HepG2 (cell line): ENCODE results near the gene BPIFB6. TPM values are rescaled to one million over a fixed set of nuclear protein-coding genes. Genes with fewer than 3 reads are reported as not detected.

Experiments
- ARNT2 ChIP-seq: sonication (generic); formaldehyde crosslinking; IDR thresholded peaks from 2 replicates; pipeline ENCODE4 v1.8.0; 2022; ENCODE audit warnings: mild to moderate bottlenecking, low read depth, missing genetic modification reagents, moderate library complexity
- CBX5 ChIP-seq: sonication (generic); formaldehyde crosslinking; IDR thresholded peaks from 2 replicates; pipeline ENCODE4 v1.4.0; 2020; ENCODE audit warnings: missing genetic modification reagents, borderline replicate concordance
- DR1 ChIP-seq: sonication (generic); formaldehyde crosslinking; IDR thresholded peaks from 2 replicates; pipeline ENCODE4 v1.8.0; 2021; ENCODE audit warnings: mild to moderate bottlenecking, missing genetic modification reagents, inconsistent platforms
- FLYWCH1 ChIP-seq: sonication (generic); formaldehyde crosslinking; IDR thresholded peaks from 2 replicates; pipeline ENCODE4 v1.8.1; 2023; ENCODE audit warnings: mild to moderate bottlenecking, missing genetic modification reagents
- FOXJ3 ChIP-seq: sonication (generic); formaldehyde crosslinking; IDR thresholded peaks from 2 replicates; pipeline ENCODE4 v1.4.0; 2020; ENCODE audit warnings: missing genetic modification reagents, mild to moderate bottlenecking, borderline replicate concordance
- HIVEP1 ChIP-seq: sonication (generic); formaldehyde crosslinking; IDR thresholded peaks from 2 replicates; pipeline ENCODE4 v1.4.0; 2020; ENCODE audit warnings: mild to moderate bottlenecking, missing genetic modification reagents
- MLLT10 ChIP-seq: sonication (generic); formaldehyde crosslinking; IDR thresholded peaks from 2 replicates; pipeline ENCODE4 v1.4.0; 2020; ENCODE audit warnings: missing genetic modification reagents
- NCOA5 ChIP-seq: sonication (generic); formaldehyde crosslinking; IDR thresholded peaks from 2 replicates; pipeline ENCODE4 v1.4.0; 2020; ENCODE audit warnings: missing genetic modification reagents
- NCOR1 ChIP-seq: fragments of 200-600 bp; sonication (generic); IDR thresholded peaks from 2 replicates; pipeline ENCODE4 v1.7.0; 2017; ENCODE audit warnings: antibody characterized with exemption, low read length, borderline replicate concordance
- NFYB ChIP-seq: sonication (generic); formaldehyde crosslinking; IDR thresholded peaks from 2 replicates; pipeline ENCODE4 v1.4.0; 2020; ENCODE audit warnings: missing genetic modification reagents
- POLR2G ChIP-seq: fragments of 200-400 bp; formaldehyde crosslinking; IDR thresholded peaks from 2 replicates; pipeline ENCODE4 v1.6.1; 2018; ENCODE audit warnings: mild to moderate bottlenecking, low read depth, low read length, moderate library complexity
- SOX6 ChIP-seq, 2 experiments: fragments of 450-650 bp in 1 of 2; sonication (generic) in 1 of 2; formaldehyde crosslinking in 1 of 2; IDR thresholded peaks; 2 replicates each; pipeline versions ENCODE4 v1.4.0 to v1.6.1; 2017 to 2020; ENCODE audit warnings: antibody characterized with exemption in 1 of 2, mild to moderate bottlenecking in 1 of 2, missing genetic modification reagents in 1 of 2
- SP2 ChIP-seq: sonication (generic); formaldehyde crosslinking; IDR thresholded peaks from 2 replicates; pipeline ENCODE4 v1.5.1; 2020; ENCODE audit warnings: mild to moderate bottlenecking, missing genetic modification reagents
- SRSF1 ChIP-seq: fragments of 200-400 bp; formaldehyde crosslinking; optimal IDR thresholded peaks from 2 replicates; pipeline ENCODE3; 2017; ENCODE audit warnings: mild to moderate bottlenecking, low read depth, low read length, moderate library complexity
- ZC3H4 ChIP-seq: sonication (generic); formaldehyde crosslinking; IDR thresholded peaks from 2 replicates; pipeline ENCODE4 v1.4.0; 2020; ENCODE audit warnings: missing genetic modification reagents, borderline replicate concordance
- ZKSCAN8 ChIP-seq: IDR thresholded peaks from 2 replicates; pipeline ENCODE4 v1.6.1; 2016; ENCODE audit warnings: borderline replicate concordance, missing genetic modification reagents, missing compliant biosample characterization
- ZNF10 ChIP-seq: sonication (generic); formaldehyde crosslinking; IDR thresholded peaks from 2 replicates; pipeline ENCODE4 v1.4.0; 2020; ENCODE audit warnings: mild to moderate bottlenecking, low read depth, missing genetic modification reagents, borderline replicate concordance
- ZNF260 ChIP-seq: sonication (generic); formaldehyde crosslinking; IDR thresholded peaks from 2 replicates; pipeline ENCODE4 v1.4.0; 2020; ENCODE audit warnings: missing genetic modification reagents, low read depth, mild to moderate bottlenecking, borderline replicate concordance
- ZNF33A ChIP-seq: sonication (generic); formaldehyde crosslinking; IDR thresholded peaks from 2 replicates; pipeline ENCODE4 v1.5.1; 2020; ENCODE audit warnings: missing genetic modification reagents, mild to moderate bottlenecking, moderate library complexity, borderline replicate concordance
- ZNF556 ChIP-seq: sonication (generic); formaldehyde crosslinking; IDR thresholded peaks from 2 replicates; pipeline ENCODE4 v1.4.0; 2020; ENCODE audit warnings: mild to moderate bottlenecking, missing genetic modification reagents, borderline replicate concordance
- ZNF672 ChIP-seq: sonication (generic); formaldehyde crosslinking; IDR thresholded peaks from 2 replicates; pipeline ENCODE4 v1.8.1; 2022; ENCODE audit warnings: missing genetic modification reagents
- ZNF790 ChIP-seq: sonication (generic); formaldehyde crosslinking; IDR thresholded peaks from 2 replicates; pipeline ENCODE4 v1.8.0; 2022; ENCODE audit warnings: missing genetic modification reagents, mild to moderate bottlenecking, borderline replicate concordance
- ZZZ3 ChIP-seq: sonication (generic); formaldehyde crosslinking; IDR thresholded peaks from 2 replicates; pipeline ENCODE4 v1.4.0; 2020; ENCODE audit warnings: missing genetic modification reagents, mild to moderate bottlenecking, borderline replicate concordance
- polyA plus RNA-seq, 8 experiments: library from polyadenylated mRNA; depleted of rRNA in 3 of 8; stranded (reverse) in 7 of 8; unstranded in 1 of 8; fragments of >200 nt; fragmentation: Illumina TruSeq in 4 of 8; extraction: Trizol in 4 of 8; gene quantifications; 2 replicates each; pipeline versions ENCODE4 v1.2.1 to v1.2.3, GENCODE V29; 2011 to 2016; ENCODE audit warnings: low read depth in 4 of 8, missing spikeins in 1 of 8, mixed read lengths in 1 of 8; ENCODE audit not compliant: insufficient read depth in 1 of 8
- total RNA-seq, 5 experiments: library from RNA; depleted of rRNA; stranded (reverse); fragments of >200 nt; fragmentation: Illumina TruSeq; extraction: Trizol; gene quantifications; 2 replicates each; pipeline ENCODE4 v1.2.3, GENCODE V29; 2016; ENCODE audit warnings: low read depth in 1 of 5
- TF ChIP-seq, protein P1 (sequence below): sonication (generic); formaldehyde crosslinking; IDR thresholded peaks from 2 replicates; pipeline ENCODE4 v1.8.0; 2022; ENCODE audit warnings: mild to moderate bottlenecking, missing genetic modification reagents
- TF ChIP-seq, protein P2 (sequence below): IDR thresholded peaks from 2 replicates; pipeline ENCODE4 v1.4.0; 2020; ENCODE audit warnings: mild to moderate bottlenecking, missing genetic modification reagents

BPIFB6 gene
- total and polyA plus RNA-seq, 2 of the 13 experiments (the other 11 are each of a cell fraction or from before 2014, with no cell fraction given): 0.13 to 1.7 TPM

DNA sequence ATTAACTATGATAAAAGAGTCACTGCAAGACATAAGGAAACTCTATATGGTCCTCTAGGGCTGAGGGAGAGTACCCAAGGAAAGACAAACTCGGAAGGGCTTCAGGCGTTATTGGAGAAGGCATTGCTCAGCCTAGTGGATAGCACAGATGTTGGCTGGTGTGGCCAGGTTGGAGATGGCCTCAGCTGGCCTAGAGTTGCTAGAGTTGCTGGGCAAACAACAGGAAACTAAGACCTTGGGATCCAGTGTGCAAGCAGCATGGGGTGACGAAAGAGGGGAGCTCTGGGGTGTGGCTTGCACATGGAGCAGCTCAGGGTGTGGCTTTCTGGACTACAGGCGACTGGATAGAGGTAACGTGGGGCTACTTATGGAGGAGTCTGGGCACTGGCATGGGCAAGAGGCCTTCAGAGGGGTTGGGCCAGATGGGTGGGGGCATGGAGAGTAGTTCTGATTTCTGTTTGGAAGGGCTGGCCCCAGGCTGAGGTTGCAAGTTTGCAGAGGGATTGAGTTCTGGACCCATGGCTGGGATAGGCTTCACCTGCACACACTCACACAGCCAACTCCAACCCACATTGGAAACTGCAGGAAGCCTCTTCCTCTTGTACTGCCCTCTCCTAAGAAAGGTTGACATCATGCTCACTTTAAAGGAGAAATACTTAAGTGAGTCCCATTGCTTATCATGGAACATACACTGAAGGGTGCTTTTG, 5.2 kb upstream of the BPIFB6 start (continued):
- no peak for TF ChIP-seq SP2
- peak; percentile 78 for TF ChIP-seq POLR2G
- TF ChIP-seq FOXJ3 (CRISPR knock-in tag): no peak
- no peak for TF ChIP-seq ZNF10 (CRISPR knock-in tag)
- TF ChIP-seq, protein P1, sequence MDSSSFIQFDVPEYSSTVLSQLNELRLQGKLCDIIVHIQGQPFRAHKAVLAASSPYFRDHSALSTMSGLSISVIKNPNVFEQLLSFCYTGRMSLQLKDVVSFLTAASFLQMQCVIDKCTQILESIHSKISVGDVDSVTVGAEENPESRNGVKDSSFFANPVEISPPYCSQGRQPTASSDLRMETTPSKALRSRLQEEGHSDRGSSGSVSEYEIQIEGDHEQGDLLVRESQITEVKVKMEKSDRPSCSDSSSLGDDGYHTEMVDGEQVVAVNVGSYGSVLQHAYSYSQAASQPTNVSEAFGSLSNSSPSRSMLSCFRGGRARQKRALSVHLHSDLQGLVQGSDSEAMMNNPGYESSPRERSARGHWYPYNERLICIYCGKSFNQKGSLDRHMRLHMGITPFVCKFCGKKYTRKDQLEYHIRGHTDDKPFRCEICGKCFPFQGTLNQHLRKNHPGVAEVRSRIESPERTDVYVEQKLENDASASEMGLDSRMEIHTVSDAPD: peak; percentile 52; the same call in 1 of the 2 replicates
- 0 out of 2 replicates have a peak, but pooled peaks have one; percentile 39 for TF ChIP-seq ZC3H4 (CRISPR knock-in tag)
- TF ChIP-seq ZKSCAN8 (CRISPR knock-in tag): no peak
- TF ChIP-seq NFYB (CRISPR knock-in tag): no peak
- TF ChIP-seq MLLT10 (CRISPR knock-in tag): no peak
- TF ChIP-seq DR1 (CRISPR knock-in tag): no peak
- no peak for TF ChIP-seq ZNF260 (CRISPR knock-in tag)
- no peak for TF ChIP-seq HIVEP1
- no peak for TF ChIP-seq ZNF672 (CRISPR knock-in tag)
- TF ChIP-seq CBX5: peak; percentile 65; the same call in 1 of the 2 replicates
- TF ChIP-seq NCOA5 (CRISPR knock-in tag): peak; percentile 90; the same call in 1 of the 2 replicates
- no peak for TF ChIP-seq NCOR1
- TF ChIP-seq, protein P2, sequence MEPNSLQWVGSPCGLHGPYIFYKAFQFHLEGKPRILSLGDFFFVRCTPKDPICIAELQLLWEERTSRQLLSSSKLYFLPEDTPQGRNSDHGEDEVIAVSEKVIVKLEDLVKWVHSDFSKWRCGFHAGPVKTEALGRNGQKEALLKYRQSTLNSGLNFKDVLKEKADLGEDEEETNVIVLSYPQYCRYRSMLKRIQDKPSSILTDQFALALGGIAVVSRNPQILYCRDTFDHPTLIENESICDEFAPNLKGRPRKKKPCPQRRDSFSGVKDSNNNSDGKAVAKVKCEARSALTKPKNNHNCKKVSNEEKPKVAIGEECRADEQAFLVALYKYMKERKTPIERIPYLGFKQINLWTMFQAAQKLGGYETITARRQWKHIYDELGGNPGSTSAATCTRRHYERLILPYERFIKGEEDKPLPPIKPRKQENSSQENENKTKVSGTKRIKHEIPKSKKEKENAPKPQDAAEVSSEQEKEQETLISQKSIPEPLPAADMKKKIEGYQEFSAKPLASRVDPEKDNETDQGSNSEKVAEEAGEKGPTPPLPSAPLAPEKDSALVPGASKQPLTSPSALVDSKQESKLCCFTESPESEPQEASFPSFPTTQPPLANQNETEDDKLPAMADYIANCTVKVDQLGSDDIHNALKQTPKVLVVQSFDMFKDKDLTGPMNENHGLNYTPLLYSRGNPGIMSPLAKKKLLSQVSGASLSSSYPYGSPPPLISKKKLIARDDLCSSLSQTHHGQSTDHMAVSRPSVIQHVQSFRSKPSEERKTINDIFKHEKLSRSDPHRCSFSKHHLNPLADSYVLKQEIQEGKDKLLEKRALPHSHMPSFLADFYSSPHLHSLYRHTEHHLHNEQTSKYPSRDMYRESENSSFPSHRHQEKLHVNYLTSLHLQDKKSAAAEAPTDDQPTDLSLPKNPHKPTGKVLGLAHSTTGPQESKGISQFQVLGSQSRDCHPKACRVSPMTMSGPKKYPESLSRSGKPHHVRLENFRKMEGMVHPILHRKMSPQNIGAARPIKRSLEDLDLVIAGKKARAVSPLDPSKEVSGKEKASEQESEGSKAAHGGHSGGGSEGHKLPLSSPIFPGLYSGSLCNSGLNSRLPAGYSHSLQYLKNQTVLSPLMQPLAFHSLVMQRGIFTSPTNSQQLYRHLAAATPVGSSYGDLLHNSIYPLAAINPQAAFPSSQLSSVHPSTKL: 0 out of 2 replicates have a peak, but pooled peaks have one; percentile 51
- no peak; the same call in 1 of the 2 replicates for TF ChIP-seq ZNF556 (CRISPR knock-in tag)
- TF ChIP-seq ZNF790 (CRISPR knock-in tag): 0 out of 2 replicates have a peak, but pooled peaks have one; percentile 83
- no peak for TF ChIP-seq FLYWCH1 (CRISPR knock-in tag)
- no peak for TF ChIP-seq ARNT2 (CRISPR knock-in tag)
- no peak for TF ChIP-seq ZZZ3 (CRISPR knock-in tag)
- TF ChIP-seq ZNF33A (CRISPR knock-in tag): no peak
- no peak for TF ChIP-seq SOX6 (IDR thresholded peaks at IDR 0.05)
- TF ChIP-seq SOX6 (CRISPR knock-in tag; IDR thresholded peaks at IDR 0.05): no peak
- peak; percentile 80 for TF ChIP-seq SRSF1
